Smooth muscle cell of the umbilical artery (primary cell): ENCODE results near the gene RYR2. TPM values are rescaled to one million over a fixed set of nuclear protein-coding genes. Genes with fewer than 3 reads are reported as not detected.

Source experiments
- total RNA-seq: library from RNA; depleted of rRNA; stranded (reverse); fragments of >200 nt; gene quantifications from 2 replicates; pipeline ENCODE4 v1.2.3, GENCODE V29; 2014

RYR2 gene
- total RNA-seq, result under 0.01 TPM in 2 replicates

DNA sequence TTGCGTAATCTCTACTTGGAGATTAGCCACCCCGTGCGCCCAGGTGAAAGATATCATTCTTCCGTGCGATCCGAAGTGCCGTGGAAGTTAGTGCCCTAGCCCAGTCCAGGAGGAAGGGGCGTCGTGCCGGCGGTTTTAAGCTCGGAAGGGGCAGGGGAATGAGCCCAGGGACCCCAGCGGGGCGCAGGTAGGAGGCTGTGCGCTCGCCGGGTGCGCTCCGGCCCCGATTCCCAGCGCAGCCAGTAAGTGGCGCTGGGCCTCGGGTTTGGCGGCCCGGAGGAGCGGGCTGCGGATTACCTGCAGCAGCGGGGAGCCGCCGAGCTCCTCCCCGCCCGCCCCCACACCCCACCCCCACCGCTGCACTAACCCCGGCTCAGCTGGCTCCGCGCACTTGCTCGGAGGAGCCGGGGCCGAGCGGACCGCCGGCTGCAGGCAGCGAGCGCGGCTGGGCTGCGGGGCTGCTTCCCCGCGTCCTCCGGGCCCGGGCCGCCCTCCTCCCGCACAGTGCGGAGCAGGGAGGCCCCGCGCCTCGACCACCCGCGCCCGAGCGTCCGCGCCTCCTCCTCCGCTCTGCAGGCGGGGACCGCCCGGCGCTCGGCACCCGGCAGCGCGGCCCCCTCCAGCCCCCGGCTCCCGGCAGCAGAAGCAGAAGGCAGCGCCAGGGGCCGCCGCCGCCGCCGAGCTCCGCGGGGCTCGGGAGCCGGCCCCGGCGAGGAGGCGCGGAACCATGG lies at the start of gene RYR2:
TSS of gene RYR2 (plus strand) at position 390 of the 731 bp plus-strand sequence. CDS start at position 728, 338 bp downstream.

DNA sequence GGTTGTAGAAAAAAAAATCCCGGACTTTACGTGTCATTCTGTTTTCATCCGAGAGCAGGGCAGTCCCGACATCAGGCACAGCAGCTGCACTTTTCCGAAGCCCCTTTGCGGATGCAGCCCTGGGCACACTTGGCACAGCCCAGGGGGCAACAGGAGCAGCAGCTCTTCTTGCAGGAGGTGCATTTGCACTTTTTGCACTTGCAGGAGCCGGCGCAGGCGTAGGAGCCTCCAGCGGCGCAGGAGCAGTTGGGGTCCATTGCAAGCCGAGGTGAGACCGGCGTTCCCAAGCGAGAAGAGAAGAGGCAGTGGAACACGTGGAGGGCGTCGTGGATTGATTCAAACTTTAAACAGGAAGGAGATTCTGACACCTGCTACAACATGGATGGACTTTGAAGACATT lies 37.9 kb upstream of the RYR2 start, which contains the start of gene MT1HL1:
TSS of gene MT1HL1 (minus strand) at position 326 of the 400 bp plus-strand sequence. CDS start at position 257, 69 bp downstream.

Other genes starting within 250 kb of the RYR2 start
- 34.4 and 40.7 TPM in 2 replicates for gene MTR, start 246.9 kb upstream of the RYR2 start, total RNA-seq
- gene MT1HL1, start 37.7 kb upstream of the RYR2 start, total RNA-seq, result not detected in 2 replicates